HG03045 (cell line): ENCODE data around the gene LRRC36.

Experiments
- ATAC-seq: cut with Tn5 transposase; IDR thresholded peaks from one replicate; pipeline ENCODE4 v1.9.1; 2021; ENCODE audit warnings: mild to moderate bottlenecking, moderate library complexity; ENCODE audit not compliant: unreplicated experiment

LRRC36 gene

DNA sequence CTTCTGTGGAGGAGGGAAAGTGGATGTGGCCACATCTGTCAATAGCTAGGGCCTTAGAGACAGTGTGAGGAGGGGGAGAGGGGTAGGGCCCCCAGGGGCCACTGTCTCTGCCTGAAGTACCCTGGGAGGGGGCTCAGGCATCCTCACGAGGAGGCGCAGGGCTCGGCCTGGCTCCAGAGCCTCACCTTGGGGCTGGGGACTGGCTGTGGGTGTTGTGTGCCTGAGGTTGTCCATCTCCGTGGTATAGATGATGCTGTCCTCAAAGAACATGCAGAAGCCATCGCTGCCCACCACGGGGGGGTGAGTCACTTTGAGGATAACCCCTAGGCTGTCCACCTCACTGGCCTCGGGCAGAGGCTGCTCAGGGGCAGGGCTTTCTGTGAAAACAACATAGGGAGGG is 35.2 kb upstream of the LRRC36 start:
- no peak for ATAC-seq

DNA sequence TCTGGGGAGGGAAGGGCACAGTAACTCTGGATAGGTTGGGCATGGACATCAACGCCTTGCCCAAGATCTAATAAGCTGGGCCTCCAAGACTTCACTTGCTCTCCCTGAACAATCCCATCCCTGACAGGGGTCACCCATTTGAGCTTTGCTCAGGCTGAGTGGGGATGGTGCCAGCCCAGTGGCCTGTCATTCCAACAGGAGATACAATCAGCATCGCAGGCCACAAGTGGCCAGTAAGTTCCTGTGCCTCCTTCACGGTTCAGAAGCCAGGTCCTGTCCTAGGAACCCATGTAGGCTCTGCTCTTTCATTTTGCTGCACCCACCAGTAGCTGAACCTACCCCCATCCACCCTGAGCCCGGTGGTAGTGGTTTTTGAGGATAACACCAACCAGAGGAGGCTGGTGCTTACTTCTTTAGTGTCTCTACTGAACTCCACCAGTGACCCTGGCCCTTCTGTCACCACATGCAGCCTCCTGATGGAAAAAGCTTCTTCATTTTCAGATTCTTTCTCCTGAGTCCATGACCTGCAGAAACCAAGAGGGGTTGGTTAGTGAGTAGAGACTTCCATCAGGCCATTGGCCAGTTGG is 32.4 kb upstream of the LRRC36 start:
- ATAC-seq: no peak

DNA sequence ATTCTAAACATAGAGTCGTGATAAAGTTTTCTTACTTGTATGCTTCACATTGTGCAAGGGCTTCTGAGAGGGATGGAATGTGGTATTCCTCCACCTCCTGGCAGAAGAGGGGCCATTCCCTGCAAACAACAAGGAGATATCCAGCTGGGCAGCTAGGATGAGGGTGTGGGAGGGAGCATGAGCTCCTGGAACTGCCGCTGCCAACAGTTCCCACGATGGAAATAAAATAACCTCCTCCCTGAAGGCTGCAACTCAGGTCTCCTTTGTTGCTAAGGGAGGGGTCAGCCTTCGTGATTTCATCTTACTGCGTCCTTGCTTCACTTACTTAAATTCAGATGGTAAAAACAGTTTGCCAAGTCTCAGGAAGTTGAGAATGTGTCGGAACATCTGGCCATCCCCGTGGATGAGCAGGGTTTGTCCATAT is 31.7 kb upstream of the LRRC36 start:
- no peak for ATAC-seq

DNA sequence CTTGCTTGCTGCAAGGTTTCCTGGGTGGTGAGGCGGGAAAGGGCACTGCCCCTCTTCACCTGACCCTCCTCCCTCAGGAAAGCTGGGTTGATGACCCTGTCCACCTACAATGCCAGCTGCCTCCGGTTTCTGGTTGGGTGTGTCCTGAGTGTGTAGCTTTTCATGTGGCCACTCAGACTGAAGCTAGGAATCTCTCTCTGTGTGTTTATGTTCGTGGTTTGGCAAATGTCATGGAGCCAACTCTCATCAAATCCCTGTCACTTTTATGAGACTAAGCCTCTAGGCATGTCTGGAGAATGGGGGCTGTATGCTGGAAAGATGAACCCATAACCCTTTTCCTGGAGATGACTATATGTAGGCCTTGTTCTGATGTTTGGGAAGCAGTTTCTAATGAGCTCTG is 30.2 kb upstream of the LRRC36 start:
- no peak for ATAC-seq

DNA sequence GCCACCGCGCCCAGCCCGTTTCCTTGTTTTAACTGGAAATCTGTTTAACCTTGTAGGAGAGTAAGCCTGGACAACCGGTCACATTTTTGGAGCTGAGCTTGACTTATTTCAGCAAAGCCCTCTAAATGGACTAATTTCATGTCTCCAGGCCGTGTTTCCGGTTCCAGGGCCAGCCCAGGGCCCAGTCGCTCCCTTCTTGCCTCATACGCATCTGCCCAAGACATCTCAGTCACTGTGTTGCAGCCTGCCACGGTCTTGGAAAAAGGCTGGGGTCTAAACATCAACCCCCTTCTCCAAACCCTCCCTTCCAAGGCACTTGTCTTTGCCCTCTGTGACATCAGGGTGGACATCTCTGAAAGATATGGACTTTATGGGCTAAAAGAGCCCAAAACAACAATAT is 28.3 kb upstream of the LRRC36 start:
- no peak for ATAC-seq

DNA sequence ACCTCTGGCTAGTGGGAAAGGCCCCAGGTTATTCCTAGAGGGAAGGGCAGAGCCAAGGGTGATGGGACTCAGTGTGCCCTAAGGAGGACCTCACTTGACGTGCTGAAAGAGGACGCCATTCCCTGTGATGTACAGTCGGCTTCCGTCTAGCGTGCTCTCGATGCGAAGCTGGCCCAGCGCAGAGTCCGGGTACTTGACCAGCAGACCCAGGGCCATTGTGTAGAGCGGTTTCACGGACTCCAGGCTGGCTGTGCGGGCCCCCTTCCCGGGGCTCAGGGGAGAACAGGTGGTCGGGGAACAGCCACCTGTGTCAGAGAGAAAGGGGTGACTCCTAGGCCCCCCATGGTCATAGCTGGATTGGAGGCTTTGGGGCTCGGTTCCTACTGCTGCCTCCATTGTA is 27.3 kb upstream of the LRRC36 start:
- ATAC-seq: no peak

DNA sequence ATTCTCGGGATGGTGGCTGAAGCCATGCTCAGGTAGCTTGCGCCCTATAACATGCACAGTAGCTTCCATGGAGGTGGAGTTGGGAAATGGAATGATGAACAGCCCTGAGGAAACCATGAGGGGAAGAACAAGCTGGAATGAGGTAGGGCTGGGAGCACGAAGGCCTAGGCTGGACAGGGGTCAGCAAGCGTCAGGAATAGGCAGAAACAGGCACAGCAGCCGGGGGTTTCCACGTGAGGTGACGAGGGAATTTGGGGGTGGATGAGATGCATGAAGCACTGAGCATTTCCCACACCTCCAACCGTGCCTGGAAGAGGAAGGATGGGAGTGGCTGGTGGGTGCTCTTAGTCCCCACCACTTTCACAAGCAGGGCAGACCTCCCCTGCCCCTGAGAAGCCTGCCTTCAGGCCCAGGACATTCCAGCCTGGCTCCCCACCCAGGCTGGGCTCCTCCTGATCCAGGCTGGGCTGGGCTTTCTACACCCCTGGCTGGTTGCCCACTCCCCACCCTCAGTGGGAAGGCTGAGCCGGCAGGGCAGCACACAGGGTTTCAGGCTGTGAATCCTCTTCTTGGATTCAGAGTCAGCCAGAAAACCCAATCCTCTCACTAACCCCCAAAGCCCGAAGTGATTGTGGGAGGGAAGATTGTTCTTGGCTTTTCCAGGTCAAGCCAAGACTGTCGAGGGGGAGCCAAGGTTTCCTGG is 25.4 kb upstream of the LRRC36 start:
- no peak for ATAC-seq

DNA sequence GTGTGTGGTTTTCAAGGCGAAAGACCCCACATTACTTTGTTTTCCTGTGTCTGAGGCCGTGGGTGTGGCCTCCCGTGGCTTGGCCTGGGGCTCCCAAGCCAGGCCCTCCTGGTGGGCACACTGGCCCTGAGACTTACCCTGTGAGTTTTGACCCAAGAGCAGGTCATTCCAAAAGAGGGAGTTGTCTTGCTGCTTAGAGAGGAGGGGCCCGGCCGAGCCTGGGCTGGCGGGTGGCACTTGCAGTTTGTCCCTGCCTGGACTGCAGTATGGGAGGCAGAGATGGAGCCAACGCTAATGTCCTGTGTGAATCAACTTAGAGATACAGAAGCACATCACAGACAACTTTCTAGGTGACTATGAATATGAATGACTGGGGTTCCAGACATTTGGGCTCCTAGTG is 24.5 kb upstream of the LRRC36 start:
- no peak for ATAC-seq

DNA sequence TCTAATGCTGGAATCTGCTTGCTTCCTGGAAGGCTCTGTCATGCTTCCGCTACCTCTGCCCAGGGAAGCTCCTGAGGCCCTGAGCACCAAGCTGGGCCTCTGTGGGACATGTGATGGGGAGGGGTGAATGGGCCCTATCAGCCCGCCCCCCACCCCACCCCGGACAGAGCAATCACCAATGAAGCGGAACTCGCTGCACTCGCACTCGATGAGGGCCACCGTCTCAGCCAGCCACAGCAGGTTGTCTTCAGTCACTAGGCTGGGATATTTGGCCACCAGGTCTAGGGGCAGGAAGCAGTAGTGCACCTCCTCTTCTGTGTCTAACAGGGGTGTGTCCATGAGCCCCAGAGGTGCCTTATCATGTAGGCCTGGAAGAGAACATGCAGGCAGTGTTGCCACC is 23.6 kb upstream of the LRRC36 start:
- no peak for ATAC-seq

DNA sequence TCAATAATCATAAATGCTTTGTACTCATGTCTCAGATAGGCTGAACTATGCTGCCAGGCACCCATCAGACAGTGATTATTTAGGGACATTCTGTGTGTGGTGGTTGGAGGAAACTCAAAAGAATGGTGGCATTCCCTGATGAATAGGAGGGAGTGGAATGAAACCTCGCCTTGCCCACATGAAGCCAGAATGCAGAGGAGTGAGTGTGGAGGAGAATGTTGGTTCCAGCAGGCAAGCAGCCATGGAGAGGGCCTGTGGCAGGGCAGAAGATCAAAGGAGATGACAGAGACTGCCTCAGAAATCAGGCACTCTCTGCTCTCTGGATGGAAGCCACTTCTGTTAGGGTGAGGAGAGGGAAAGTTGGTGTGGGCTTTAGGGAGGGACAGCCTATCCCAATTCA is 22.6 kb upstream of the LRRC36 start:
- no peak for ATAC-seq

DNA sequence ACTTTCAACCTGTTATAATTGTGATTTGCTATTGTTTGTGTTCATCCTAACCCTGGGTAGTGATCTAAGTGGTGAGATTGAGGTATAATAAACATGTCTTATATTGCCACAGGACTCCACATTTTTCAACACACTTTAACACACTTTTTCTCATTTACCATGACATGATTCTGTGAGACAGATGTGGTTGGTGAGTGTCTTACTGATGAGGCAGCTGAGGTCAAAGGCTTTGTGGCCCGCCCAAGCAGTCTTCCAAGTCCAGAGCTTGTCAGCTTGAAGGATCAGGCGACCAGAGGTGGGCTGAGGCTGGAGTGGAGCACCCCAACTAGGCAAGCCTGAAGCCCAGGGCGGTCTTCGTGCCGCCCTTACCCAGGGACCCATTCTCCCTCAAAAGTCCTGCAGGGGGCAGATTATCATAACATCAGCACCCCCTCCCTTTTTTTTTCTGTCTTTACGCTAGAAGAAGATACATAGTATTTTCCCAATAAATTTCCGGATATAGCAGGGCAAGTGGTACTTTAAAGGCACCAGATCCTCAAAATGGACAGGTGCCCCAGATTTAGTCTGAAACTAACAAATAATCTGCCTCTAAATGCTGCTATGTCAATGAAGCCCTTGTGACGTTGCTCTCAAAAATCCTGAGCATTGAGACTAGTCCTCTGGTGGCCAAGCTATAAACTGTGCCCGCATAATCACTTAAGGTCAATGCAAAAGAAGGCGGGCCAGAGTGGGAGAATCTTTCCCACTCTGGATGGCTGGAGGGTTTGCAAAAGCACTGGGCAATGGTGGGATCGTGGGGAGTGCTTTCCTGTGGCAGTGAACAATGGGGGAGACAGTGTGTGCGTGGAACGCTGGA is 21.2 kb upstream of the LRRC36 start:
- ATAC-seq: no peak

DNA sequence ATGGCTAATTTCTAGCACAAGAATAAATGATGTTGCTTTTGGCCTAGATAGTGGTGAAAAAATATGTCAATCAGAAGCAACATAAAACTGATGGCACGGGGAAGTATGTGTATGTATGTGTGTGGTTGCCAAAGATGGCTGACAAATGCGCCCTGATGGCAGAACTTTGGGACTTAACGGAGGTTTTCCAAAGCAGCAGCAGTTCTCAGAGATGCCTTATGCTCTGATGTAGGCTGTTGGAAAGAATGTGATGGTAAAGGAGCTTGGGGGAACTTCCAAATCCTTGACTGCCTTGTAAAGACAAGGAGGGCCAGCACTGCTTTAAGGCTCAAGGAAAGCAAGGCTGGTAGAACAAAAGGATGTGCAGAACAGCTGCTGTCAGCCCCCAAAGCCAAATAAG is 16.1 kb upstream of the LRRC36 start:
- ATAC-seq: no peak

DNA sequence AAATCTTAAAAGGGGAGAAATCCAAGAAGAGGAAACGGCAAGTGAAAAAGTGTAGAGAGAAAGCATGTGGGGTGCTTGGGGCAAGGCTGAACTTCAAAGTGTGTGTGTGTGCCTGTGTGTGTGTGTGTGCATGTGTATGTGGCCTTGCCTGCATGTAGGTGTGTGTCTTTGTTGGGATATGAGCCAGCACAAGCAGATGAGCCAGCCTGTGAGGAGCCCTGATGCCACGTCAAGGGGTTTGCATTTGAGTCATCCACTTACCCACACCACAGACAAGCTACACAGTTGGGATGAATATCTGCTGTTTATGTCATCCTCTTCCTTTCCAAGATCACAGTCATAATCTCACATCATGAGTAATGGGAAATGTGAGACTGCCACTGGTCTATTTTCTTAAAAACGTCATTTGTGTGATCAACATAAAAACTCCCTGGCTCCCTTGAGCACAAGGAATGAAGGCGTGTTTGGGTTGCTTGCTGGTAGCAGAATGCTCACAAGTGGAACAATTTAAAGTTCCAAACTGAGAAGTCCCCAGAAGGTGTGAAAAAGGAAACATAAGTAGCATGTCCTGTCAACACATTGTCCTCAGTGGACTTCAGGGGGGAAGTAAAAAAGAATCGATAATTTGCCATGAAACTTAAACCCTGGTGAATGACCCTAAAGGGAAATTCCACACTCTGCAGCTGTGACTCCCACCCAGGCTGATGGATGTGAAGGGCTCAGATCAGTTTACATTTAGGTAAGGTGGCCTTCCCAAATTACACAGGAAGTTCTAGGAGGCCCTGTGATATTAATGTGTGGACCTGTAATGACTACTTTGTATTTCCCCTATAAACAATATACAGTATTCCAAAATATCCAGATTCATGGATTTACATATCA is 14.8 kb upstream of the LRRC36 start:
- ATAC-seq: peak; percentile 71

DNA sequence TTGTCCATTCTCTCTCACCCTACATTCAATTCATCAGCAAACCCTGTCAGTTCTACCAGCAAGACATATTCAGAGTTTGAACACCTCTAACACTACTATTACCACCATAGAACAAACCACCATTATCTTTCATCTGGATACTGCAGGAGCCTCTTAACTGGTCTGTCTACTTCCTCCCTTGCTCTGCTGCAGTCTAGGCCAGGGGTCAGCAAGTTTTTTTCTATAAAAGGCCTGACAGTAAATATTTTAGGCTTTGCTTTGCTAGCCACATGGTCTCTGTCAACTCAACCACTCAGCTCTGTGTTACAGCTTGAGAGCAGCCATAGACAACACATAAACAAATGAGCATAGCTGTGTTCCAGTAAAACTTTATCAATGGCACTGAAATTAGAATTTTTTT is 13.9 kb upstream of the LRRC36 start:
- ATAC-seq: no peak

DNA sequence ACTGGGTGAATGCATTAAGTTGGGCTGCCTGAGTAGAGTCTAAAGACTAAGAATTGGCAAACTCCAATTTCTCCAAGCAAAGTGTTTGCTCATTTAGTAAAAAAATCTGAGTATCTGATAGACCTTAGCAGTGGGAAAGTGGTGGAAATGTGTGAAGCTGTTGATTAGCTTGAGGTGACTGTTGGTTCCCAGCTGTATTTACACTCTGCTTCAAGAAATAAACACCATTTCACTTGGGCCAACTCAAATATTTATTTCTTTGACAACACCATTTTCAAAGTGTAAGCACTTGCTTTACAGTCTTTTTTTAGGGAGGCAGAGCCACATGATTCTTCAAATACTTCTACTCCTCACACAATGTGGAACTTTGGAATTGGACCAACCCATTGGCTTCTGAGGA is 8.8 kb upstream of the LRRC36 start:
- ATAC-seq: no peak

DNA sequence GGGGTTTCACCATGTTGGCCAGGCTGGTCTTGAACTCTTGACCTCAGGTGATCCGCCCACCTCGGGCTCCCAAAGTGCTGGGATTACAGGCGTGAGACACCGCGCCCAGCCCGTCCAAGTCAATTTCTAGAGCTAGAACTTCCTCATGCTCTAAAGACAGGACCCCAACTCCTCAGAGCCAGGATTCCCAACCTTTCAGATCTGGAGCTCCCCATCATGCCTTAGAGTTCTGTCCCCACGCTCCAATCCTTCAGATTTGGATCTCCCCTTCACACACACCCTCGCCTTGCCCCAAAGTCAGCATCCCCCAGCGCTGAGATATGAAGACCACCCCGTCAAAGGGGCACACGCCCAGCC is 522 bp upstream of the LRRC36 start:
- ATAC-seq: no peak

DNA sequence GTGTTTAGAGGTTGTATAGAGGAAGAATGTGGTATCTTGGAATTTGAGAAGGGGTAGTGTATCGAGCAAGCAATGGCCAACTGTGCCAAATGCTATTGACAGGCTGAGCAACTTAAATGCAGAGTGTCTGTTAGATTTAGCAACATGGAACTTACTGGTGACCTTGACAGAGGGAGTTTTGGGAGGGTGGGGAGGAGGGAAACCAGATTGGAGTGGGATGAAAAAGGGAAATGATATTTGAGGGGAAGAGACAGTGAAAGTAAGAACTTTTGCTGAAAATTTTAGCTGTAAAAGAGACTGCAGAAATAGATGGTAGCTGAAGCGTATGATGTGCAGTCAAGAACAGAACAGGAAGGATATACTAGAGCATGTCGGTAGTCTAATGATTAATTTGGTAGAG is 1.1 kb downstream of the LRRC36 start:
- ATAC-seq: no peak

DNA sequence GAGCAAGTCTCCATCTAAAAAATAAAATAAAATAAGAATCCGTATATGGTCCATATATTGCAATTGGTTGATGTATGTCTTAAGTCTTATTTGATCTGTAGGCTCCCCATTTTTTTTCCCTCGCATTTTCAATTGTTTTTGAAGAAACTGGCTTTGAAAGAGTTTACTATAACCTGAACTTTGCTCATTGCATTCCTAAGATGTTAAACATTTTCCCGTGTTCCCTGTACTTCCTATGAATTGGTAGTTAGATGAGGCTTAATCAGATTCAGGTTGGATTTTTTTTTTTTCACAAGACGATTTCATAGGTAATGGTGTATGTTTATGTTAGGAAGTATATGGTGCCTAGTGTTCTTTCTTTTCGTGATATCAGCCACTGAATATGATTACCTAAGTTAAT is 3.3 kb downstream of the LRRC36 start:
- ATAC-seq: no peak

DNA sequence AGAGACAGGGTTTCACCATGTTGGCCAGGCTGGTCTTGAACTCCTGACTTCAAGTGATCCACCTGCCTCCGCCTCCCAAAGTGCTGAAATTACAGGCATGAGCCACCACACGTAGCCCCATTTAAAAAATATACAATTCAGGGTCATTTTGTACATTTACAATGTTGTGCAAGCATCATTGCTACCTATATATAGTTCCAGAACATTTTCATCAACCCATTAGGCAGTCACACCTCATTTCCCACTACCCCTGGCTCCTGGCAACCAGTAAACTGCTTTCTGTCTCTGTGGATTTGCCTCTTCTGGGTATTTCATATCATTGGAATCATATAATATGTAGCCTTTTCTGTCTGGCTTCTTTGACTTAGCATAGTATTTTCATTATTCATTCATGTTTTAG is 6.7 kb downstream of the LRRC36 start:
- no peak for ATAC-seq

DNA sequence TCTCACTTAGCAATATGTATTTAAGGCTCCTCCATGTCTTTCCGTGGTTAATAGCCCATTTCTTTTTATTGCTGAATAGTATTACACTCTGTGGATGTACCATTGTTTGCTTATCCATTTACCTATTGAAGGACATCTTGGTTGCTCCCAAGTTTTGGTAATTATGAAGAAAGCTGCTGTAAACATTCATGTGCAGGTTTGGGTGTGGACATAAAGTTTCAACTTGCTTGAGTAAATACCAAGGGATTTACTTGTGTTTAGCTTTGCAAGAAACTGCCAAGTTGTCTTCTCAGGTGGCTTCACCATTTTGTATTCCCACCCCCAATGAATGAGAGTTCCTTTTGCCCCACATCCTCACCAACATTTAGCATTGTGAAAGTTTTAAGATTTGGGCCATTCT is 9.5 kb downstream of the LRRC36 start:
- ATAC-seq: no peak

DNA sequence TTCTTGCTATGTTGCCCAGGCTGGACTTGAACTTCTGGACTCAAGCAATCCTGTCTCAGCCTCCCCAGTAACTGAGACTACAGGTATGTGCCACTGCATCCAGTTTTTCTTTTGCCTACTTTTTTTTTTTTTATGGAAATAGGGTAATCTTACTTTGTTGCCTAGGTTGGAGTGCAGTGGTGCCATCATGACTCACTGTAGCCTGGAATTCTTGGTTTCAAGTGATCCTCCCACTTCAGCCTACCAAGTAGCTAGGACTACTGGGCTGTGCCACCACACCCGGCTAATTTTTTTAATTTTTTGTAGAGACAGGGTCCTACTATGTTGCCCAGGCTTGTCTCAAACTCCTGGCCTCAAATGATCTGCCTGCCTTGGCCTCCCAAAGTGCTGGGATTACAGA is 10.0 kb downstream of the LRRC36 start:
- no peak for ATAC-seq
